NCI-H1105 (cell line): ENCODE results near the gene RBFOX2.

Experiments used
- DNase-seq: peaks from one replicate; lab custom pipeline; 2025; lab: John Stamatoyannopoulos, UW

RBFOX2 gene

DNA sequence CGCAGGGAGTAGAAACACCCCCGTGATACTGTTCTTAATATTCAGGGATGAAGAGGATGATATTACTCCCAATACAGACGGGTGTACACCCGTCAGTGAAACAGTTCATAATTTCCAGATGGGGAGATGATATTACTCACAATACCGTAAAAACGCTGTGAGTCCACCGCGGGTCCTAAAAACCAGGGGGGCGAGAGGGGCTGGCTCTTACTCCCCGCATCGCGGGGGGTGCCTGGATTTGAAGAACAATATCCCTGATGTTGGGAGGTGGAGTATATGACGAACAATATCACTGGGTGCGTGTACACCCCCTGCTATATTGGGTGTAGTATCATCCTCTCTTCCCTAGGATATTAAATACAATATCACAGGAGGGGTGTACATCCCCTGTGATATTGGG is 331.5 kb downstream of the RBFOX2 start:
- DNase-seq: no peak

DNA sequence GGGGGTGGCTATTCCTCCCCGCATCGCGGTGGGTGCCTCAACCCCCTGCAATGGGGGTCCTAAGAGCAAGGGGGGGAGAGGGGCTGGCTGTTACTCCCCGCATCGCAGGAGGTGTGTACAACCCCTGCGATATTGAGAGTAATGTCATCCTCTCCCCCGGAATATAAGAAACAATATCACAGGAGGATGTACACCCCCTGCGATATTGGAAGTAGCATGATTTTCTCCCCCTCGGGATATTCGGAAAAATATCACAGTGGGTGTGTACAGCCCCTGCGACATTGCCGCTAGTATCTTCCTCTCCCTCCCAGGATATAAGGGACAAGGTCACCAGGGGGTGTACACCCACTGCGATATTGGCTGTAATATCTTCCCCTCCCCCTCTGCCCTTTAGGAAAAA is 333.4 kb downstream of the RBFOX2 start:
- no peak for DNase-seq

DNA sequence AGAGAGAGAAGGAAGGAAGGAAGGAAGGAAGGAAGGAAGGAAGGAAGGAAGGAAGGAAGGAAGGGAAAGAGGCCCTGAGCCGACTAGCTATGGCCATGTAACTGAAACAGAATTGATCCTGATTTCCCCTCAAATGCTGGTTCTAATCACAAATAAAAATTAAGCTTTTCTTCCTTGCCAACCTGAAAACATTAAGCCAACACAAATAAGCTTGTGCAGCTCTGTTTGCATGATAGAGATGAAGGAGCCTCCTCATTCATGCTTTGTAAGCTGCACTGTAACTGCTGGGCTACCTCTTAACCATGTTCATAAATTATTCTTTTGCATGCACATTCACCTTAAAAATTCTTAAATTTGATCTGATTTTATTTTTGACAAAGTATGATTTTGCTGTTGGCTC is 338.6 kb downstream of the RBFOX2 start:
- no peak for DNase-seq

DNA sequence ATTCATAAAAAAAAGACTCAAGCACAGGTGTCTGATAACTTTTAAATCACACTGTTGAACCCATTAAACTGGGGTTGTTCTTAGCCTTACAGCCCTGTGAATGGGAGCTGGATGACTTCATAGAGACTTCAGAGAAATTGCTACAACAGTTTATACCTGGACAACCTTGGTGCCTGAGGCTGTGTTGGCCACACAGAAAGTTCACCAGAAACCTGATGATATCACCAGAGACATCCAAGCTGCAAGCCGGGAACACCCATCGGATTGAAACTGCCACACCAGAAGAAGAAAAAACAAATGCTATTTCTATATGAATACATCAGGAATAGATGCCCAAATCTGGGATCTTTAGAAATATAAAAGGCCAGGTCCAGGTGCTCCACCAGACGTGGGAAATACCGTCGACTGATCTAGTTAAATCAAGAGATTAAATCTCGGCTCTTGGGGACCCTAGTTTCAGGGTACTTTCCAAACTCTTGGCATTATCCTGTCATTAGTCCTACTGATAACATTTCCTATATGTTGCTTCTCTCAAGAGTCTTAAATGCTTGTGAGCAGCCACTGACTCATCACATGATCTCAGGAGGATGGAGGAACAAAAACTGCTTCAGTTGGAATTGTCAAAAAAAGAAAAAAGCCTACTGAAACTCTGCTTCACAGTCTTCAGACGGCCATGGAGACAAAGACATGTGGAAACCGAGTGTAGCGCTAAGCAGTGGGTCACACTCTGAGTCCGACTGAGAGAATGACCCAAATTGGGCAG is 339.5 kb downstream of the RBFOX2 start:
- no peak for DNase-seq
